Stromal cell of bone marrow (primary cell): ENCODE results near the gene FFAR1.
A peak's percentile ranks its signal among the peaks of the same experiment; 100 is the strongest.

Source experiments
- DNase-seq: peaks from one replicate; pipeline ENCODE4 v3.0.0-alpha.2; 2012; ENCODE audit warnings: low read depth

FFAR1 gene

GRCh38 chr19:35315883-35316282 lies 31.8 kb upstream of the FFAR1 start:
- no peak for DNase-seq

- DNase-seq, result no peak
Measured at GRCh38 chr19:35316560-35316959, 31.1 kb upstream of the FFAR1 start.

GRCh38 chr19:35317464-35318043 lies 30.1 kb upstream of the FFAR1 start:
- DNase-seq, result no peak

- peak; percentile 68 for DNase-seq
Measured at GRCh38 chr19:35318679-35319448, 28.8 kb upstream of the FFAR1 start.

- DNase-seq, result no peak
Measured at GRCh38 chr19:35320065-35320713, 27.5 kb upstream of the FFAR1 start.

GRCh38 chr19:35321291-35321690 lies 26.4 kb upstream of the FFAR1 start:
- no peak for DNase-seq

GRCh38 chr19:35322014-35322413 lies 25.7 kb upstream of the FFAR1 start:
- no peak for DNase-seq

- no peak for DNase-seq
Measured at GRCh38 chr19:35327642-35328041, 20.1 kb upstream of the FFAR1 start.

- DNase-seq, result no peak
Measured at GRCh38 chr19:35328851-35329285, 18.8 kb upstream of the FFAR1 start, which contains the start of gene CD22. Gene CD22, plus strand, starts transcription at chr19:35329187. Its CDS starts 2,854 bp downstream, at chr19:35332041.

- DNase-seq, result no peak
Measured at GRCh38 chr19:35329323-35329722, 18.4 kb upstream of the FFAR1 start.

- no peak for DNase-seq
Measured at GRCh38 chr19:35330475-35330874, 17.2 kb upstream of the FFAR1 start.

- no peak for DNase-seq
Measured at GRCh38 chr19:35331551-35332214, 16.0 kb upstream of the FFAR1 start.

- DNase-seq, result no peak
Measured at GRCh38 chr19:35332817-35333216, 14.9 kb upstream of the FFAR1 start.

GRCh38 chr19:35334144-35334753 lies 13.5 kb upstream of the FFAR1 start:
- DNase-seq, result no peak

GRCh38 chr19:35336166-35336955 lies 11.3 kb upstream of the FFAR1 start:
- no peak for DNase-seq

- DNase-seq, result no peak
Measured at GRCh38 chr19:35337097-35337983, 10.4 kb upstream of the FFAR1 start.

GRCh38 chr19:35337984-35338296 lies 9.8 kb upstream of the FFAR1 start:
- DNase-seq, result no peak

- no peak for DNase-seq
Measured at GRCh38 chr19:35340431-35340830, 7.3 kb upstream of the FFAR1 start.

- DNase-seq, result no peak
Measured at GRCh38 chr19:35341006-35341405, 6.7 kb upstream of the FFAR1 start.

- no peak for DNase-seq
Measured at GRCh38 chr19:35341565-35342225, 6.0 kb upstream of the FFAR1 start.
